ENCODE measurements around the gene PRKACA. TPM values are rescaled to one million over a fixed set of nuclear protein-coding genes. Genes with fewer than 3 reads are reported as not detected.
"Not testable (repeated sequence)": the region's sequence is repeated elsewhere in the genome, so short reads cannot be mapped to it uniquely, and the experiment has no call there.

The PRKACA gene
- total RNA-seq, 4 donors from 2014 or later: 18.2 to 39.8 (median 30.0) TPM

- no peaks in the 10 kb centered on the region for H3K27me3 ChIP-seq
- H3K4me3 ChIP-seq: no peak overlapping the region
- no peak for TF ChIP-seq CTCF (IDR thresholded peaks at IDR 0.05)
- no peak for TF ChIP-seq POLR2A (IDR thresholded peaks at IDR 0.05)
- no peaks in the 10 kb centered on the region for H3K36me3 ChIP-seq
- no peak overlapping the region for H3K27ac ChIP-seq
- no peaks in the 10 kb centered on the region for H3K9me3 ChIP-seq
- DNase-seq: no peak
- no peaks in the 10 kb centered on the region for H3K4me1 ChIP-seq
These were observed 65.6 kb downstream of the PRKACA start for GRCh38 chr19:14051980-14052379.

GRCh38 chr19:14050961-14051360 is 66.6 kb downstream of the PRKACA start:
- not testable (repeated sequence) for H3K9me3 ChIP-seq, H3K36me3 ChIP-seq, H3K4me3 ChIP-seq, H3K27me3 ChIP-seq, H3K4me1 ChIP-seq, H3K27ac ChIP-seq, DNase-seq

GRCh38 chr19:14050512-14050911 is 67.0 kb downstream of the PRKACA start:
- no peak overlapping the region for H3K4me3 ChIP-seq
- no peak for TF ChIP-seq CTCF (IDR thresholded peaks at IDR 0.05)
- no peak for TF ChIP-seq POLR2A (IDR thresholded peaks at IDR 0.05)

GRCh38 chr19:14048443-14049153 is 69.0 kb downstream of the PRKACA start:
- TF ChIP-seq POLR2A (IDR thresholded peaks at IDR 0.05) (no peak), CTCF (IDR thresholded peaks at IDR 0.05) (peak; percentile 58 to 89 (median 68))
- DNase-seq: peak; percentile 56 to 84 (median 74)

More at GRCh38 chr19:14050512-14050911, 67.0 kb downstream of the PRKACA start:
- Histone ChIP-seq H3K27ac (no peak overlapping the region), H3K27me3 (no peaks in the 10 kb centered on the region), H3K4me1 (no peaks in the 10 kb centered on the region), H3K36me3 (no peaks in the 10 kb centered on the region), H3K9me3 (no peaks in the 10 kb centered on the region)
- DNase-seq: no peak

GRCh38 chr19:14047866-14048265 is 69.7 kb downstream of the PRKACA start:
- not testable (repeated sequence) for H3K4me3 ChIP-seq, H3K4me1 ChIP-seq, H3K27ac ChIP-seq, H3K9me3 ChIP-seq, DNase-seq, H3K36me3 ChIP-seq, H3K27me3 ChIP-seq

More at GRCh38 chr19:14048443-14049153, 69.0 kb downstream of the PRKACA start:
- Histone ChIP-seq H3K36me3 (no peaks in the 10 kb centered on the region), H3K27ac (no peak overlapping the region), H3K4me1 (no peaks in the 10 kb centered on the region), H3K27me3 (no peaks in the 10 kb centered on the region), H3K4me3 (no peak overlapping the region), H3K9me3 (no peaks in the 10 kb centered on the region)

- H3K27me3 ChIP-seq, H3K36me3 ChIP-seq, H3K9me3 ChIP-seq, H3K4me1 ChIP-seq, H3K4me3 ChIP-seq: not testable (repeated sequence)
- TF ChIP-seq CTCF (IDR thresholded peaks at IDR 0.05): peak; percentile 39 to 64 (median 56)
- peak overlapping the region in 3 of 4 donors; percentile 26 to 32 (median 32) for H3K27ac ChIP-seq
- peak in 2 of 3 donors; percentile 53 to 80 for DNase-seq
These were observed 74.6 kb downstream of the PRKACA start for GRCh38 chr19:14042659-14043608.

Other genes with a start within 250 kb of the PRKACA start
- not detected for gene NANOS3, start 240.6 kb downstream of the PRKACA start, total RNA-seq
- 10 to 100 TPM in 3 of 4 donors, 1 to 10 TPM in 1; 7.4 to 73.1 (median 41.2) TPM for gene BRME1, start 211.6 kb downstream of the PRKACA start, total RNA-seq
- 100 to 1,000 TPM in 3 of 4 donors, 10 to 100 TPM in 1; 97.4 to 235 (median 184) TPM for gene CC2D1A, start 211.6 kb downstream of the PRKACA start, total RNA-seq
- under 1 TPM in 1 of 4 donors, not detected in 3; 0.35 TPM for gene PODNL1, start 179.3 kb downstream of the PRKACA start, total RNA-seq
- gene DCAF15, start 165.3 kb downstream of the PRKACA start, total RNA-seq: 10 to 100 TPM; 15.8 to 64.4 (median 31.4) TPM
- 10 to 100 TPM in 2 of 4 donors, 1 to 10 TPM in 2; 5.8 to 19.0 (median 9.6) TPM for gene RFX1, start 111.4 kb downstream of the PRKACA start, total RNA-seq
- not detected for gene RLN3, start 89.6 kb downstream of the PRKACA start, total RNA-seq
- 1 to 10 TPM in 3 of 4 donors, under 1 TPM in 1; 0.85 to 7.4 (median 2.0) TPM for gene IL27RA, start 86.0 kb downstream of the PRKACA start, total RNA-seq
- gene PALM3, start 55.7 kb downstream of the PRKACA start, total RNA-seq: under 1 TPM in 2 of 4 donors, not detected in 2; 0.53 to 0.54 TPM
- 10 to 100 TPM; 25.6 to 58.5 (median 40.7) TPM for gene MISP3, start 45.0 kb downstream of the PRKACA start, total RNA-seq
- not detected for gene C19orf67, start 32.0 kb downstream of the PRKACA start, total RNA-seq
- gene SAMD1, start 27.0 kb downstream of the PRKACA start, total RNA-seq: 10 to 100 TPM; 28.9 to 64.4 (median 33.9) TPM
- 10 to 100 TPM in 1 of 4 donors, 1 to 10 TPM in 3; 2.3 to 12.4 (median 5.5) TPM for gene ASF1B, start 18.8 kb upstream of the PRKACA start, total RNA-seq
- gene ADGRL1, start 88.4 kb upstream of the PRKACA start, total RNA-seq: 10 to 100 TPM; 22.8 to 58.6 (median 48.8) TPM